Measurements from ENCODE around the gene RFT1.

RFT1 gene

GRCh38 chr3:53122255-53122932, 7.8 kb downstream of the RFT1 start (continued):
- TF ChIP-seq POU6F1 (CRISPR knock-in tag; IDR thresholded peaks at IDR 0.05; ENCODE audit: borderline replicate concordance, low read depth) = no peak
- no peak for TF ChIP-seq SNAI2 (CRISPR knock-in tag; IDR thresholded peaks at IDR 0.05)
- no peak for TF ChIP-seq ZC3H10 (CRISPR knock-in tag; IDR thresholded peaks at IDR 0.05)
- TF ChIP-seq TCF4 (CRISPR knock-in tag; IDR thresholded peaks at IDR 0.05; ENCODE audit: borderline replicate concordance) = no peak
- TF ChIP-seq PATZ1 (CRISPR knock-in tag; IDR thresholded peaks at IDR 0.05; ENCODE audit: borderline replicate concordance) = no peak
- TF ChIP-seq PPARA (CRISPR knock-in tag; IDR thresholded peaks at IDR 0.05; ENCODE audit: borderline replicate concordance) = no peak

GRCh38 chr3:53120336-53120735, 9.9 kb downstream of the RFT1 start:
- TF ChIP-seq ZNF8 (CRISPR knock-in tag; IDR thresholded peaks at IDR 0.05) (no peak), ZFP3 (CRISPR knock-in tag; IDR thresholded peaks at IDR 0.05) (no peak), PPARA (CRISPR knock-in tag; IDR thresholded peaks at IDR 0.05; ENCODE audit: borderline replicate concordance) (no peak)
- ATAC-seq = no peak

GRCh38 chr3:53116956-53117355, 13.3 kb downstream of the RFT1 start:
- no peak for TF ChIP-seq TOX (CRISPR knock-in tag; IDR thresholded peaks at IDR 0.05; ENCODE audit: borderline replicate concordance)
- no peak for TF ChIP-seq OSR1 (CRISPR knock-in tag; IDR thresholded peaks at IDR 0.05)
- no peak for ATAC-seq

GRCh38 chr3:53114412-53115074, 15.7 kb downstream of the RFT1 start:
- no peak for ATAC-seq
- TF ChIP-seq ZNF70 (CRISPR knock-in tag; IDR thresholded peaks at IDR 0.05) (no peak), TCF4 (CRISPR knock-in tag; IDR thresholded peaks at IDR 0.05; ENCODE audit: borderline replicate concordance) (no peak)

- TF ChIP-seq ZNF565 (CRISPR knock-in tag; conservative IDR thresholded peaks at IDR 0.05; ENCODE audit: low read depth) (no peak), RARB (CRISPR knock-in tag; IDR thresholded peaks at IDR 0.05) (no peak), CSRNP3 (CRISPR knock-in tag; IDR thresholded peaks at IDR 0.05) (no peak), TSHZ2 (CRISPR knock-in tag; IDR thresholded peaks at IDR 0.05) (no peak), TCF4 (CRISPR knock-in tag; IDR thresholded peaks at IDR 0.05; ENCODE audit: borderline replicate concordance) (no peak), ZFP3 (CRISPR knock-in tag; IDR thresholded peaks at IDR 0.05) (no peak), ZNF8 (CRISPR knock-in tag; IDR thresholded peaks at IDR 0.05) (no peak), OSR1 (CRISPR knock-in tag; IDR thresholded peaks at IDR 0.05) (no peak), ZNF70 (CRISPR knock-in tag; IDR thresholded peaks at IDR 0.05) (no peak), POU6F1 (CRISPR knock-in tag; IDR thresholded peaks at IDR 0.05; ENCODE audit: borderline replicate concordance, low read depth) (no peak), GLIS3 (CRISPR knock-in tag; IDR thresholded peaks at IDR 0.05) (no peak), PATZ1 (CRISPR knock-in tag; IDR thresholded peaks at IDR 0.05; ENCODE audit: borderline replicate concordance) (no peak), TOX (CRISPR knock-in tag; IDR thresholded peaks at IDR 0.05; ENCODE audit: borderline replicate concordance) (no peak), SNAI2 (CRISPR knock-in tag; IDR thresholded peaks at IDR 0.05) (no peak), CSDC2 (CRISPR knock-in tag; IDR thresholded peaks at IDR 0.05) (no peak), CREB5 (CRISPR knock-in tag; IDR thresholded peaks at IDR 0.05; ENCODE audit: low read depth) (no peak)
- ATAC-seq = peak; percentile 93
Measured at GRCh38 chr3:53114011-53114400, 16.2 kb downstream of the RFT1 start.
